ENCODE results near the gene SRPK2. TPM values are rescaled to one million over a fixed set of nuclear protein-coding genes. Genes with fewer than 3 reads are reported as not detected.

Gene SRPK2
- total RNA-seq, 4 donors from 2014 or later, result 41.0 to 87.1 (median 67.1) TPM

DNA sequence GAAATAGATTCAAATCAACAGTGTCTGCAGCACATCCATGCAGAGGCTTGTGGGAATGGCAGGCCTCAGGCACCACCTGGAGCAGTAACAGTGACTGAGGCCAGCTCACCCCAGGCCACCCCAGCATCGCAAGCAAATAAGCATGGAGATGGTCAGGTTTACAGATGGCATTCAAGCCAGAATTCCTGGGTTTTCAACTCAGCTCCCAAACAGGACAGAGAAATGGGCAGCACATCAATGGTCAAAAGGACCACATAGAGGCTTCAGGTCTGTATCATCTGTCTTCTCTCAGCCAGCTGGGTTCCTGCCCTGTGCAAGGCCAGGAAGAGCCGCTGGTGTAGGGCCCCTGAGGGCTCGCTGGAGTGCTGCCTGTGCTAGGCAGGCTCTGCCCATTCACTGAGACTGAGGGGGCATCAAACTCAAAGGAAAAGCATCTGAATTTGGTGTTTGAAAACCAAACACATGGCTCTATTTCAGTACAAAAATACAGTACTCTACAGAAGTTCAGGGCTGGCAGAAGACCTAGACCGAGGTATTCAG, 262.2 kb downstream of the SRPK2 start:
- intact Hi-C loops (cut with DNase I; ENCODE audit: low total_unique reads), result no loop called here
- H3K4me3 ChIP-seq (ENCODE audit: low read depth, poor library complexity, severe bottlenecking), result no peak overlapping the region
- 61 to 80% methylated on average over 4 of the region's 4 CpGs for WGBS, 2 donors
- TF ChIP-seq POLR2A (IDR thresholded peaks at IDR 0.05), result no peak
- TF ChIP-seq, protein P1, sequence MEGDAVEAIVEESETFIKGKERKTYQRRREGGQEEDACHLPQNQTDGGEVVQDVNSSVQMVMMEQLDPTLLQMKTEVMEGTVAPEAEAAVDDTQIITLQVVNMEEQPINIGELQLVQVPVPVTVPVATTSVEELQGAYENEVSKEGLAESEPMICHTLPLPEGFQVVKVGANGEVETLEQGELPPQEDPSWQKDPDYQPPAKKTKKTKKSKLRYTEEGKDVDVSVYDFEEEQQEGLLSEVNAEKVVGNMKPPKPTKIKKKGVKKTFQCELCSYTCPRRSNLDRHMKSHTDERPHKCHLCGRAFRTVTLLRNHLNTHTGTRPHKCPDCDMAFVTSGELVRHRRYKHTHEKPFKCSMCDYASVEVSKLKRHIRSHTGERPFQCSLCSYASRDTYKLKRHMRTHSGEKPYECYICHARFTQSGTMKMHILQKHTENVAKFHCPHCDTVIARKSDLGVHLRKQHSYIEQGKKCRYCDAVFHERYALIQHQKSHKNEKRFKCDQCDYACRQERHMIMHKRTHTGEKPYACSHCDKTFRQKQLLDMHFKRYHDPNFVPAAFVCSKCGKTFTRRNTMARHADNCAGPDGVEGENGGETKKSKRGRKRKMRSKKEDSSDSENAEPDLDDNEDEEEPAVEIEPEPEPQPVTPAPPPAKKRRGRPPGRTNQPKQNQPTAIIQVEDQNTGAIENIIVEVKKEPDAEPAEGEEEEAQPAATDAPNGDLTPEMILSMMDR (IDR thresholded peaks at IDR 0.05), result no peak
- DNase-seq (ENCODE audit: low spot score in 2 of 2), result no peak

DNA sequence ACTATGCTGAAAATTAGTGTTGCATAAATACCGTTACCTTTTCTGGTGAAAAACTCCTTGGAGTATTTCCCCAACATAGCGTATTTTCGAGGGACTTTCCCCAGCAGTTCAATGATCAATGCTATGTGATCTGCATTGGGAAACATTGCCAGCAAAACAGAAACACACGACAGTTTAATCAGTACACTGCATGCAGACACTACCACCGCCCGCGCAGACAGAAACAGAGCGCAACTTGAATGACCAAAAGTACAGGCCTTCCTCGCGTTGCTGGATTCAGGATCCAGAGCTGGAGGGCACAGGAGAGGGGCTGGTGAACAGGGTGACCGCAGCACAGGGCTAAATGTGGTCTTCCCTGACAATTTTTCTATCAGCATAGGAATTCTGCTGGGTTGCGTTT, 263.0 kb downstream of the SRPK2 start:
- TF ChIP-seq POLR2A (IDR thresholded peaks at IDR 0.05), result no peak
- TF ChIP-seq, protein P1 (IDR thresholded peaks at IDR 0.05), result no peak
- DNase-seq (ENCODE audit: low spot score in 2 of 2), result no peak
- intact Hi-C loops (cut with DNase I; ENCODE audit: low total_unique reads), result no loop called here
- H3K4me3 ChIP-seq (ENCODE audit: low read depth, poor library complexity, severe bottlenecking), result no peak overlapping the region
- 93 to 94% methylated on average over 12 of the region's 12 CpGs for WGBS, 2 donors

DNA sequence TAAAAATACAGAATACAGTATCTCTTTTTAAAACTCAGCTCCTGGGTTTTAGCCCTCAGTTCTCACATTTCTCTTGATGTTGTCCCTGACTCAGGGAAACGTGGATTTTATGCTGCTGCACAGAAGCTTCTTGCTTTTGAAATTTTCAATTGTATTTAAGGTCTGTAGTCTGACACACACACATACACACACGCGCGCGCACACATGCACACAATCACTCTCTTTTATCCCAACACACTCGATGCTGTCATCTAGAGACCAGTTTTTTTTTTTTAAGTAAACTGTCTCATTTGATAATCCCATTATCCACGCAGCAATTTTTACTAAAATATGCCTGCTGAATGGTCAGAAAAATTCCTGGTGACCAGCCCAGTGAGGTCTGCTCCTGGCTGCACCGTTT, 266.1 kb downstream of the SRPK2 start:
- no peak overlapping the region for H3K4me3 ChIP-seq (ENCODE audit: low read depth, poor library complexity, severe bottlenecking)
- TF ChIP-seq, protein P1 (IDR thresholded peaks at IDR 0.05), result no peak
- TF ChIP-seq POLR2A (IDR thresholded peaks at IDR 0.05), result no peak
- no peak for DNase-seq (ENCODE audit: low spot score in 2 of 2)
- 80 to 83% methylated on average over 8 of the region's 8 CpGs for WGBS, 2 donors
- intact Hi-C loops (cut with DNase I; ENCODE audit: low total_unique reads), result no loop called here

DNA sequence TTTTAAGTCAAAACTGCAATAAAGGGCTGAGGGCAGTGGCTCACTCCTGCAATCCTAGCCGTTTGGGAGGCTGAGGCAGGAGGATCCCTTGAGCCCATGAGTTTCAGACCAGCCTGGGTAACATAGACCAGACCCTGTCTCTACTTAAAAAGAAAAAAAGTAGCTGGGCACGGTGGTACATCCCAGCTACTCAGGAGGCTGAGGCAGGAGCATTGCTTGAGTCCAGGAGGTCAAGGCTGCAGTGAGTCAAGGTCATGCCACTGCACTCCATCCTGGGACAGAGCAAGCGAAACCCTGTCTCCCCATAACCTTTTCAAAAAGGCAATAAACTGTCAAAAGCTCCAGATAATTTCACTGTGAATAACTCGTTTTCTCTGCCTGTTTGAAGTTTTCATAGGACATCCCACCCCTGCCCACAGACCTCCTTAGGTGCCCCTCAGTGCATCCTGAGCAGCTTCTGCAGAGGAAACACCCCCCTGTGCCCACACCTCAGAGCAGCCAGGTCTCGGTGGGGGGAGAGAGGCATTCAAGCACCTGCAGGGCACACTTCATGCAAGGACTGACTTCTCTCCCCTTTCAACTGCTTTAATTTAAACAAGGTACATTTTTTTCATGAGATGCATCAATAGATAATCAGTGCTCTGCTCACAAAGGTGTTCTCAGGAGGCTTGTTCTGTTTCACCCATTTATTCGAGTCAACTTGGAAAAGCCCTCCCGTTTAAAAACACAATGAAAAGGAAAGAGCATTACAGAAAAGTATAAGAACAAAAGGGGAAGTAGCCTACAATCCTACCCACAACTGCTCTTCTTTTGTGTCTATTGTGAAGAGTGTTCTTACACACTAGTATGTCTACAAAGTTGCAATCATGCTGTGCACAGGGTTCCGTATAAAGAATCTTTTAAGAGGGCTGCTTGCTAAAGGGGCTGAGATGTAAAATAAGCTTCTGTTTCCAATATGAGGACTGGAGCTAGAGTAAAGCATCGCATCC, 269.8 kb downstream of the SRPK2 start:
- no peak overlapping the region for H3K4me3 ChIP-seq (ENCODE audit: low read depth, poor library complexity, severe bottlenecking)
- no peak for TF ChIP-seq POLR2A (IDR thresholded peaks at IDR 0.05)
- TF ChIP-seq, protein P1 (IDR thresholded peaks at IDR 0.05), result no peak
- intact Hi-C loops (cut with DNase I; ENCODE audit: low total_unique reads), result no loop called here
- WGBS, 2 donors, result 73 to 78% methylated on average over 9 of the region's 9 CpGs
- DNase-seq (ENCODE audit: low spot score in 2 of 2), result no peak

DNA sequence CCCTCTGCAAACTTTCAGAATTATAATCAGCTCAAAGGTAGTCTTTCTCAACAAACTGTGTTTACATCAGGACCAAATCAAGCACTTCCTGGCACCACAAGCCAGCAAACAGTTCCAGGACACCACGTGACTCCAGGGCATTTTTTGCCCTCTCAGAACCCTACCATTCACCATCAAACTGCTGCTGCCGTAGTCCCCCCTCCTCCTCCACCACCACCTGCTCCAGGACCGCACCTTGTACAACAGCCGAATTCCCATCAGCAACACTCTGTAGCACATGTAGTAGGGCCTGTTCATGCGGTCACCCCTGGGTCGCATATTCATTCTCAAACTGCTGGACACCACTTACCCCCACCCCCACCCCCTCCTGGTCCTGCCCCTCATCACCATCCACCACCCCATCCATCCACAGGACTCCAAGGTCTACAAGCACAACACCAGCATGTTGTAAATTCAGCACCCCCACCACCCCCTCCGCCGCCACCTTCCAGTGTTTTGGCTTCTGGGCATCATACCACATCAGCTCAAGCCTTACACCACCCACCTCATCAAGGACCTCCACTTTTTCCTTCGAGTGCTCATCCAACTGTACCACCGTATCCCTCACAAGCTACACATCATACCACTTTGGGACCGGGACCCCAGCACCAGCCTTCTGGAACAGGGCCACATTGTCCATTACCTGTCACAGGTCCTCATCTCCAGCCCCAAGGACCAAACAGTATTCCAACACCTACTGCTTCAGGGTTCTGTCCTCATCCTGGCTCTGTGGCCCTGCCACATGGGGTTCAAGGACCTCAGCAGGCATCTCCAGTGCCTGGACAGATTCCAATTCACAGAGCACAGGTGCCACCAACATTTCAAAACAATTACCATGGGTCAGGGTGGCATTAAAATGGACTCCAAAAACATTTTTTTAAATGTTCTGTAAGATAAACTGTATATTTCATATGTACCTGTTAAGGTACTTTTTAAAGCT, 276.0 kb downstream of the SRPK2 start:
- no peak for DNase-seq (ENCODE audit: low spot score in 2 of 2)
- H3K4me3 ChIP-seq (ENCODE audit: low read depth, poor library complexity, severe bottlenecking), result no peak overlapping the region
- intact Hi-C loops (cut with DNase I; ENCODE audit: low total_unique reads), result no loop called here
- WGBS, 2 donors, result 82% methylated on average over 11 of the region's 11 CpGs
- TF ChIP-seq, protein P1 (IDR thresholded peaks at IDR 0.05), result no peak
- no peak for TF ChIP-seq POLR2A (IDR thresholded peaks at IDR 0.05)
